Esophagus (tissue), 2 donors: ENCODE results near the gene CYFIP1. TPM values are rescaled to one million over a fixed set of nuclear protein-coding genes. Genes with fewer than 3 reads are reported as not detected.

Experiments used
- H3K27ac ChIP-seq, 2 donors: one replicate each; pipeline ENCODE4 v1.5.1; 2013; ENCODE audit warnings: low read depth in 2 of 2, mild to moderate bottlenecking in 2 of 2, inconsistent platforms in 1 of 2, low read length in 1 of 2, moderate library complexity in 1 of 2
- H3K27me3 ChIP-seq, 2 donors: one replicate each; pipeline ENCODE4 v1.6.1; 2013; ENCODE audit warnings: low read length in 2 of 2, control low read depth in 1 of 2, mild to moderate bottlenecking in 1 of 2; ENCODE audit not compliant: insufficient read depth in 2 of 2, control insufficient read depth in 1 of 2
- H3K36me3 ChIP-seq, 2 donors: one replicate each; pipeline ENCODE4 v1.6.1; 2013; ENCODE audit warnings: low read length in 1 of 2; ENCODE audit not compliant: control insufficient read depth in 2 of 2, insufficient read depth in 2 of 2
- H3K4me1 ChIP-seq, 2 donors: one replicate each; pipeline ENCODE4 v1.6.1; 2013; ENCODE audit warnings: low read length in 1 of 2; ENCODE audit not compliant: control insufficient read depth in 2 of 2, insufficient read depth in 2 of 2
- H3K4me3 ChIP-seq, 2 donors: one replicate each; pipeline ENCODE4 v1.5.1; 2013; ENCODE audit warnings: low read length in 2 of 2, mild to moderate bottlenecking in 2 of 2, low read depth in 1 of 2, moderate library complexity in 1 of 2
- H3K9me3 ChIP-seq, 2 donors: one replicate each; pipeline ENCODE4 v1.6.1; 2013; ENCODE audit warnings: mild to moderate bottlenecking in 2 of 2, low read depth in 1 of 2, low read length in 1 of 2, moderate library complexity in 1 of 2; ENCODE audit not compliant: control insufficient read depth in 2 of 2, insufficient read depth in 1 of 2
- WGBS, 2 donors: extraction: QIAGEN DNeasy Blood & Tissue Kit; methylation state at CpG; one replicate each; pipeline ENCODE4 v1.1.7; 2013; 5-methylcytosine and 5-hydroxymethylcytosine counted together
- polyA plus RNA-seq, 2 donors: library from polyadenylated mRNA; stranded (reverse); fragments of 200-250 nt; gene quantifications; one replicate each; pipeline ENCODE4 v1.2.3, GENCODE V29; 2013
- donor health status: healthy with polysubstance abuse.
- donor health status: Bipolar disorder and iron deficiency.

Gene CYFIP1
- polyA plus RNA-seq, 2 donors, result 32.1 to 44.3 TPM

DNA sequence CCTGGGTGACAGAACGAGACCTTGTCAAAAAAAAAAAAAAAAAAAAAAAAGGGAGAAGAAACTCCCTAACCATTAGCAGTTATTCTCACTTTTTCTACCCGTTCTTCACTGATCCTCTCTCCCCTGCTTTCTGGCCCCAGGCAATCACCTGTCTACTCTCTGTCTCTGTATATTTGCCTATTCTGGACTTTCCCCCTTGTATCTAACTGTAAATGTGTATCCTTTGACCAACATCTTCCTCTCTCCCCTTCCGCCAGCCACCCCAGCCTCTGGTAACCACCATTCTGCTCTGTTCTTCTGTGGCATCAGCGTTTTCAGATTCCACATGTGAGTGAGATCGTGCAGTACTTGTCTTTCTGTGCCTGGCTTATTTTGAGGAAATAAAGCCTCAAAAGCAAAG lies 6.9 kb downstream of the CYFIP1 start:
- Histone ChIP-seq H3K36me3 (peaks cover 0 to 3% of the 10 kb centered on the region in 2 donors), H3K27ac (no peak overlapping the region), H3K9me3 (no peaks in the 10 kb centered on the region), H3K4me1 (no peaks in the 10 kb centered on the region), H3K4me3 (no peak overlapping the region), H3K27me3 (no peaks in the 10 kb centered on the region)
- WGBS, 2 donors, result 44 to 61% methylated on average over 5 of the region's 5 CpGs

DNA sequence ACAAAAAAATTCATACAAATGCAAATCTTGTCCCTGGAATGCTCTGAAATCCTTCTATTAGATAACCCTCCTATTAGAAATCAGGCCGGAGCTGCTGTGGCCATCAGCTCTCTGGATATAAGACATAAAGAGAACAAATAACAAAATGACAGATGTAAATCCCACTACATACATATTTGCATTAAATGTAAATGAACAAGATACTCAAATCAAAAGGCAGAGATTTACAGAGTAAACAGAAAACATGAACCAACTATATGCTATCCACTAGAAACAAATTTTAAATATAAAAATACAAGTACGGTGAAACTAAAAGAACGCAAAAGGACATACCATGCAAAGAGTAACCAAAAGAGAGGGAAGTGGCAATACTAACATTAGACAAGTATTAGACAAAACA lies 10.7 kb downstream of the CYFIP1 start:
- no peaks in the 10 kb centered on the region for H3K27me3 ChIP-seq
- H3K4me1 ChIP-seq, result peaks cover 0 to 2% of the 10 kb centered on the region in 2 donors
- no peak overlapping the region for H3K4me3 ChIP-seq
- no peaks in the 10 kb centered on the region for H3K9me3 ChIP-seq
- WGBS, 2 donors, result 97 to 99% methylated on average over 3 of the region's 3 CpGs
- H3K36me3 ChIP-seq, result peaks cover 0 to 7% of the 10 kb centered on the region in 2 donors
- H3K27ac ChIP-seq, result no peak overlapping the region

DNA sequence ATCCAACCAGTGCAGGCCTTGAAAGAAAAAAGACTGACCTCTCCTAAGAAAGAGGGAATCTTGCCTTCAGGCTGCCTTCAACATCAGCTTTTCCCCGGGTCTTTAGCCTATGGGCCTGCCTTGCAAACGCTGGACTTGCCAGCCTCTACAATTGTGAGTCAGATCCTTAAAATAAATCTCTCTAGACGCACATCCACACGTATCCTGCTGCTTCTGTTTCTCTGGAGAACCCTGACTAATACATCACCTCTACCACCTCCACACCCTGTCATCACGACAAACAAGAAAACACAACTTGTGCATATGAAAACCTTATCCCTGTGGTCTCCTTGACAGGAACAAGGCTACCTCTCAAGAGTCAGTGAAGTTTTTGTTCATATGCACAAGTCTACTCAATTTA lies 11.8 kb downstream of the CYFIP1 start:
- H3K27me3 ChIP-seq, result no peaks in the 10 kb centered on the region
- peak overlapping the region in 1 of 2 donors; percentile 0 for H3K27ac ChIP-seq
- H3K9me3 ChIP-seq, result no peaks in the 10 kb centered on the region
- WGBS, 2 donors, result 34 to 48% methylated on average over 5 of the region's 5 CpGs
- H3K4me3 ChIP-seq, result no peak overlapping the region
- H3K4me1 ChIP-seq, result peaks cover 3 to 10% of the 10 kb centered on the region in 2 donors
- peaks cover 0 to 7% of the 10 kb centered on the region in 2 donors for H3K36me3 ChIP-seq

DNA sequence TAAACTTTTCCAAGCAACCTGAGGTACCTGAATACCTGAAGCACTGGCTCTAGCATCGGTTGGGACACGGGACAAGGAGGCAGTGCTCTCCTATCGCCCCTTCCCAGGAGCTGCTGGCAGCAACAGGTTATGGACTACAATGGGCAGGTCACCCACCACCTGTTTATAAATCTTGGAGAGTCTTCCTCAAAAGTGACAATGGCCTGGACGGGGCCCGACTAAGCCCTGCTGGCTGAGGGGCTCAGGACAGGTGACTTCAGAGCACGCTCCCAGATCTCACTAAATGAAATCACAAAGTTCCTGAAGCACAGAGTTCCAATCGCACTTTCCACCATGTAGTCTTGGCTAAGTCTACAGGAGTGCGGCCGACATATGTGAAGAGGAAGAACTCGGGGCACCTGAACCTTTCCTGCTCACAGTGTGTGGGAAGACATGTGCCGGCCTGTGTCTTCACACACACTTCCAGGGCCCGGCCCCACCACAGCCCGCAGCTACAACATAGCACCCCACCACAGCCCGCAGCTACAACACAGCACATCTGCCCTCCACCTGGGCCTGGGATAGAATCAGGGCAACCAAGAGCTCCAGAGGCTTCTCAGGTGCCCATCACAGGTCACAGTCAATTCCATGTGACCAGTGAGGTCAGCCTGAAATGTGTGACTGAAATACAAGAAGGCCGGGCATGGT lies 12.9 kb downstream of the CYFIP1 start:
- H3K4me1 ChIP-seq, result peaks cover 3 to 10% of the 10 kb centered on the region in 2 donors
- WGBS, 2 donors, result 90 to 91% methylated on average over 15 of the region's 15 CpGs

DNA sequence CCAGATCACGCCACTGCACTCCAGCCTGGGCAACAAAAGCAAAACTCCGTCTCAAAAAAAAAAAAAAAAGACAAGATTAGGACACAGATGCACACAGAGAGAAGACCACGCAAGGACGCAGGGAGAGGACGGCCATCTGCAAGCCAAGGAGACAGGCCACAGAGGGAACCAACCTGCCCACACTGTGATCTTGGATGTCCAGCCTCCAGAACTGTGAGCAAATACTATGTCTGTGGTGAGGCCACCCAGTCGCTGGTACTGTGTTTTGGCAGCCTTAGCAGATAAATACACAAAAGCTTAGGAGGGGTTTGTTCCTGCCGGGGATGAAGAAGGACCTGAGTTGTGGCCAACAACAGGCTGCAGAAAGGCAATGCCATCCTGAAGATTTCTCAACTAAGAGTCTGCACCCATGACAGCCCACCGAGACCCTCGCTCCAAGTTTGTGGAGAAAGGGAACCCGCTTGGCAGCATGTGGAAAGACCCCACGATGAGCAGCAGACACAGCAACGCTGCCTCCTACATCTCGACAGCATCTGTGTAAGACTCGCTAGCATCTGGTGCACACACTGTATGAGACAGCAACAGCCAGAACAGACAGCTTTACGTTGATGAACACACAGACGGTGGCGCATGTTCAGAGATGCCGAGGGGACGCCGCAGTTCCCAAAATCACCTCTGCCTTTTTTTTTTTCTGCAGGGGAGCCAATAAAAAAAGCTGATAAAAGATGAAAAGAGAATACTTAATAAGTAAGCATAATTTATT lies 13.7 kb downstream of the CYFIP1 start:
- Histone ChIP-seq H3K4me3 (no peak overlapping the region), H3K4me1 (peaks cover 3 to 10% of the 10 kb centered on the region in 2 donors), H3K27ac (no peak overlapping the region), H3K36me3 (peaks cover 0 to 7% of the 10 kb centered on the region in 2 donors), H3K9me3 (no peaks in the 10 kb centered on the region), H3K27me3 (no peaks in the 10 kb centered on the region)
- WGBS, 2 donors, result 82 to 83% methylated on average over 20 of the region's 20 CpGs

More for the DNA sequence above, 12.9 kb downstream of the CYFIP1 start:
- Histone ChIP-seq H3K27me3 (no peaks in the 10 kb centered on the region), H3K9me3 (no peaks in the 10 kb centered on the region), H3K27ac (no peak overlapping the region), H3K36me3 (peaks cover 0 to 7% of the 10 kb centered on the region in 2 donors), H3K4me3 (no peak overlapping the region)

DNA sequence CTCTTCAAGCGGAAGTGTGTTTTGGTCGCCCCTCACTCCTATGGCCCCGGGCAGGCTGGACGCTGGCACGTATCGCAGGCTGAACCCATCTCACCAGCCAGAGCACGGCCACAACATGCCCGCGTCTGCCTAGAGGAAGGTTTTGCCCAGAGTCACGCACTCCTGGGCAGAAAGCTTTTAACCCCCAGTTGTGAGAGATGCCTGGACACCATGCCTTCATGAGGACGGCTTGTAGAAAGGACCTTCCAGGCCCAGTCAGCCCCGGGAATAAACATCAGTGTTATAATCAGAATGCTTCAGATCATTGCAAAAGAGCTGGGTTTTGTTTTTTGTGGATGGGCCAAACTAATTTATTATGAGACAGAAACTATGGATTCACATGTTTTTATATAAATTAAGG lies 16.5 kb downstream of the CYFIP1 start:
- no peak overlapping the region for H3K4me3 ChIP-seq
- peak overlapping the region; percentile 51 to 74 for H3K27ac ChIP-seq

DNA sequence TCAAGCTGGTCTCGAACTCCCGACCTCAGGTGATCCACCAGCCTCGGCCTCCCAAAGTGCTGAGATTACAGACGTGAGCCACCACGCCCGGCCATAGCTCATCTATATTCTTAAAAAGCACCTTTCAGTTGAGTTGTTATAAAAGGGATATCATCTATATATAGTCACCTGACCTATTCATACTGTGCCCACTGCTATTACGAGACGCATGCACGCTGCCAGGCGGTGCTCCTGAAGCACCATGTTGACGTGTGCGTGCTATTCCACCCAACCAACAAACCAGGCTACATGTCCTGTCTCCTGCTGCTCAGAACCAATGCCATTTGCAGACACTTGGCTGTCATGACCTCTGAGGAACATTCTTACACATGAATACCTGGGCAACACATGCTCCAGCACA lies 17.6 kb downstream of the CYFIP1 start:
- Histone ChIP-seq H3K9me3 (no peaks in the 10 kb centered on the region), H3K27ac (no peak overlapping the region), H3K36me3 (peaks cover 0 to 8% of the 10 kb centered on the region in 2 donors), H3K27me3 (no peaks in the 10 kb centered on the region), H3K4me3 (no peak overlapping the region), H3K4me1 (peaks cover 3 to 18% of the 10 kb centered on the region in 2 donors)
- 96 to 97% methylated on average over 12 of the region's 12 CpGs for WGBS, 2 donors

More for the DNA sequence above, 16.5 kb downstream of the CYFIP1 start:
- Histone ChIP-seq H3K4me1 (peaks cover 3 to 18% of the 10 kb centered on the region in 2 donors), H3K9me3 (no peaks in the 10 kb centered on the region), H3K36me3 (peaks cover 0 to 8% of the 10 kb centered on the region in 2 donors), H3K27me3 (no peaks in the 10 kb centered on the region)
- WGBS, 2 donors, result 34 to 47% methylated on average over 12 of the region's 12 CpGs

DNA sequence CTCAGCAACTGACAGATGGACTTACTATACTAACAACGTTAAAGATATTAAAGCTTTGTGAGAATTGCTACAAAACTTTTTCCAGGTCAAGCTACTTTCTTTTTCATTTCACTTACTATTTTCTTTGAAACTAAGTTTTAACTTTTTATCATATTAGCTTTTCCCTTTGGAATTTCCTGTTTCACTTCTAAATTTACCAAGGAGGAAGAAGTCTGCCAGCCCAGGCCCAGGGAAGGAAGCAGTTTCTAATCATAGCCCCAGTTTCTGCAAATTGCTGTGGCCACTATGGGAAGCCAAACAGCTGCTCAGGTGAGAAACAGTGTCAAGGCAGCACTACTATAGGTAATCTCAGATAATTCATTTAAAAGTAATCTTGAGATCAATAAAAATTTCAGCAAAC lies 18.4 kb downstream of the CYFIP1 start:
- Histone ChIP-seq H3K27me3 (no peaks in the 10 kb centered on the region), H3K4me1 (peaks cover 3 to 18% of the 10 kb centered on the region in 2 donors), H3K9me3 (no peaks in the 10 kb centered on the region), H3K4me3 (no peak overlapping the region), H3K27ac (peak overlapping the region in 1 of 2 donors; percentile 12), H3K36me3 (peaks cover 0 to 8% of the 10 kb centered on the region in 2 donors)
- WGBS, 2 donors, result 23% methylated on average over 1 of the region's 1 CpG

DNA sequence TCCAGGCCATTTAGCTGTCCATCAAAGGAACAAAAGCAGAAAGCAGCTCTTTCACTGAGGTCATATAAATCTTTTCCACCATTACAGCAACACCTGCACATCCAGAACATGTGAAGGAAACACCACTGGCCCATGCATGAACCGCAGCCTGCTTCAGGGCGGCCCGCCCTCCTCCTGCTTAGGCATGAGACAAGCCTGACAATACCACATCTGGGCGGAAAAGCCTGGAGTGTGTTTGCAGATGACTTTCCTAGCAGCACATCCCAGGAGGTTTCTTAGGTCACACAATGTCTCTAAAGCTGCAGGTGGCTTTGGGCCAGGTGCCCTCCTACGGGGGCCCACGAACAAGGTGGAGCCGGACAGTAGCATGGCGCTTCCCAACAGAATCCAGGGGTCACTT lies 19.6 kb downstream of the CYFIP1 start:
- Histone ChIP-seq H3K27ac (no peak overlapping the region), H3K4me1 (peaks cover 3 to 18% of the 10 kb centered on the region in 2 donors), H3K36me3 (peaks cover 0 to 7% of the 10 kb centered on the region in 2 donors), H3K27me3 (no peaks in the 10 kb centered on the region), H3K4me3 (no peak overlapping the region), H3K9me3 (no peaks in the 10 kb centered on the region)
- WGBS, 2 donors, result 64 to 76% methylated on average over 8 of the region's 8 CpGs
